ENCODE results near the gene SREBF2.

SREBF2 gene

DNA sequence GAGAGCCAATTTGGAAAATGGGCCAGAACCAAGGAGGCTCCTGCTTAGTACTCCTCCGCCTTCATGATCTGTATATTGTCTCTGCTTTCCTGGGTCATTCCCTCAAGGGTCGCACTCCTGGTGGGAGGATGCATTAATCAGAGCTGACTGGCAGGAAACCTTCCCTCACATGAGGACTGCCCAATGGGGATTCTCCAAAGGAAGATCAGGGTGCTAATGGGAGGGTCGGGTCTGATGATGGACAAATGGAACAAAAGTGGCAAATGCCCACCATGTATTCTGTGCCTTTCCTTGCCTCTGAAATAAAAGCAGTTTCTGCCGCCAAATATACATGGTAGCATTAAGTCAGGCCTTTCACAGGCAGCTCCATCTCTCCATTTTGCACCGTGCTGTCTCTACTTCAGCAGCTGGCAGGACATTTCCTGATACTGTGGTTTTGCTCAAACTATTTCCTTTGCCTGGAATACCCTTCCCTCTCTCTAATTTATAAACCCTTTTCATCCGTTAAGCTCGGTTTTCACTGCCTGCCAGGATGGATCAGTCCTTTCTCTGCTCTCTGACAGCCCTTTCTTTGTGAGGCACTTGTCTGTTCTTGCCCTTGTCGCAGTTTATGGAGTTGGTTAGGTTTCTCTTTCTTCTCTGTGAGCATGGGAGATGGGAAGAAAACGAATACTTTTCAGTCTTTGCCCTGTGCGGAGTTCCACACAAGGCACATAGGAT lies 13.5 kb downstream of the SREBF2 start:
- TF ChIP-seq, protein P1, sequence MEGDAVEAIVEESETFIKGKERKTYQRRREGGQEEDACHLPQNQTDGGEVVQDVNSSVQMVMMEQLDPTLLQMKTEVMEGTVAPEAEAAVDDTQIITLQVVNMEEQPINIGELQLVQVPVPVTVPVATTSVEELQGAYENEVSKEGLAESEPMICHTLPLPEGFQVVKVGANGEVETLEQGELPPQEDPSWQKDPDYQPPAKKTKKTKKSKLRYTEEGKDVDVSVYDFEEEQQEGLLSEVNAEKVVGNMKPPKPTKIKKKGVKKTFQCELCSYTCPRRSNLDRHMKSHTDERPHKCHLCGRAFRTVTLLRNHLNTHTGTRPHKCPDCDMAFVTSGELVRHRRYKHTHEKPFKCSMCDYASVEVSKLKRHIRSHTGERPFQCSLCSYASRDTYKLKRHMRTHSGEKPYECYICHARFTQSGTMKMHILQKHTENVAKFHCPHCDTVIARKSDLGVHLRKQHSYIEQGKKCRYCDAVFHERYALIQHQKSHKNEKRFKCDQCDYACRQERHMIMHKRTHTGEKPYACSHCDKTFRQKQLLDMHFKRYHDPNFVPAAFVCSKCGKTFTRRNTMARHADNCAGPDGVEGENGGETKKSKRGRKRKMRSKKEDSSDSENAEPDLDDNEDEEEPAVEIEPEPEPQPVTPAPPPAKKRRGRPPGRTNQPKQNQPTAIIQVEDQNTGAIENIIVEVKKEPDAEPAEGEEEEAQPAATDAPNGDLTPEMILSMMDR (IDR thresholded peaks at IDR 0.05; ENCODE audit: unreplicated experiment in 3 of 3): no peak
- Mint-ChIP-seq H3K4me3 (no peak overlapping the region), H3K36me3 (ENCODE audit: low read depth) (peaks cover 4% of the 10 kb centered on the region), H3K4me1 (peaks cover 33% of the 10 kb centered on the region), H3K27me3 (ENCODE audit: low read depth) (no peaks in the 10 kb centered on the region), H3K9me3 (no peaks in the 10 kb centered on the region), H3K27ac (peak overlapping the region; percentile 26 to 49 (median 43))

DNA sequence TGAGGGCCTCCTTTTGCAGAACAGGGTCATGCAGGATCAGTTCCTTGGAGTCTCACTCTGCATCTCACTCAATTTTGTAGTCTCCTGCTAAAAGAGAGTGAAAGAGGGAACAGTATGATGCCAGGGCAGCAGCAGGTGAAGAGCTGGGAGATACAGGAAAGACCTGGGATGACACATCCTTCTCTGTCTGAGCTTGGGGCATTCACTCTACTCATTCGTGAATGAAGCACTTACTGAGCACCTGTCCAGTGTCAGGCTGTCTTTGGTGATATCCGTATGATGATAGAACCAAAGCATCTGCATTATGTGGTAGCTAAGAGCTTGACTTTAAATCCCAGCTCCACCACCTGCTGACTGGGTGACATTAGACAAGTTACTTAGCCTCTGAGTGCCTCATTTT lies 14.4 kb downstream of the SREBF2 start:
- H3K4me1 Mint-ChIP-seq: peaks cover 33% of the 10 kb centered on the region
- no peaks in the 10 kb centered on the region for H3K9me3 Mint-ChIP-seq
- H3K27ac Mint-ChIP-seq: peak overlapping the region in 2 of 3 experiments; percentile 26 to 43
- peaks cover 4% of the 10 kb centered on the region for H3K36me3 Mint-ChIP-seq (ENCODE audit: low read depth)
- TF ChIP-seq, protein P1 (IDR thresholded peaks at IDR 0.05; ENCODE audit: unreplicated experiment in 3 of 3): no peak
- H3K4me3 Mint-ChIP-seq: no peak overlapping the region
- H3K27me3 Mint-ChIP-seq (ENCODE audit: low read depth): no peaks in the 10 kb centered on the region

DNA sequence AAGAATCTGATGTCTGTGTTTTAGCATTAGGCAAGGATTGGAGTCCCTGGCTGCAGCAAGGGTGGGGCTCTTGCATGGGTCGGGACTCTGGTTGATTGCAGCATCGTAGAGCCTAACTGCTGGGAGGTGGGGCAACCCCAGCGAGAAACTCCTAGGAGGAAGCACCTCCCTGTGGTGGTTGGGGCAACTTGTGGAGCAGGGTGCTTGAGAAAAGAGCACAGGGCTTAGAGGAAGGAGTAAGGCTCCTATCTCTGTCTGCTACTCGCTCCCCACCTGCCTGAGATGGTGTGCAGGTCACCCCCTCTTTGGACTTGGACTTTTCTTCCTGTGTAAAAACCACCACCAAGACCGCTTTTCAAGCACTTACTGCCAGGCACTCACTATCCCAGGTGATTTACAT lies 15.6 kb downstream of the SREBF2 start:
- Mint-ChIP-seq H3K9me3 (no peaks in the 10 kb centered on the region), H3K4me1 (peaks cover 33% of the 10 kb centered on the region), H3K36me3 (ENCODE audit: low read depth) (peaks cover 9% of the 10 kb centered on the region), H3K27me3 (ENCODE audit: low read depth) (no peaks in the 10 kb centered on the region), H3K27ac (no peak overlapping the region), H3K4me3 (no peak overlapping the region)
- TF ChIP-seq, protein P1 (IDR thresholded peaks at IDR 0.05; ENCODE audit: unreplicated experiment in 3 of 3): no peak

DNA sequence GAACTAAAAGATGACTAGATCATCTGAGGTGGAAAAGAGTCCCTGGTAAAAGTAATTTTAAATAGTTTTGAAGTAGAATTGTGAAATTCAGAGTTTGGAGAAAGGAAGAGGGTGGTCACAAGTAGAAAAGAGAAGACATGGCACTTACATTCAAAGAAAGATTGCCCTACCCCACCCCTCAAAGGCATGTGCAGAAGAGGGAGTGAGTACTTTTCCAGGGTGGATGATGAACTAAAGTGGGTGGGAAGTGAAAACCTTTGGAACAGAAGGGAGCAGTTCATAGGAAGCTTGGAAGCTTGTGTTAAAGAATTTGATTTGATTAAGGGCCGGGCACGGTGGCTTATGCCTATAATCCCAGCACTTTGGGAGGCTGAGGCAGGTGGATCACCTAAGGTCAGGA lies 23.6 kb downstream of the SREBF2 start:
- H3K4me3 Mint-ChIP-seq: no peak overlapping the region
- no peaks in the 10 kb centered on the region for H3K9me3 Mint-ChIP-seq
- H3K27ac Mint-ChIP-seq: peak overlapping the region; percentile 24 to 70 (median 26)
- H3K27me3 Mint-ChIP-seq (ENCODE audit: low read depth): no peaks in the 10 kb centered on the region
- TF ChIP-seq, protein P1 (IDR thresholded peaks at IDR 0.05; ENCODE audit: unreplicated experiment in 3 of 3): no peak
- H3K4me1 Mint-ChIP-seq: peaks cover 34% of the 10 kb centered on the region
- H3K36me3 Mint-ChIP-seq (ENCODE audit: low read depth): peaks cover 14% of the 10 kb centered on the region

DNA sequence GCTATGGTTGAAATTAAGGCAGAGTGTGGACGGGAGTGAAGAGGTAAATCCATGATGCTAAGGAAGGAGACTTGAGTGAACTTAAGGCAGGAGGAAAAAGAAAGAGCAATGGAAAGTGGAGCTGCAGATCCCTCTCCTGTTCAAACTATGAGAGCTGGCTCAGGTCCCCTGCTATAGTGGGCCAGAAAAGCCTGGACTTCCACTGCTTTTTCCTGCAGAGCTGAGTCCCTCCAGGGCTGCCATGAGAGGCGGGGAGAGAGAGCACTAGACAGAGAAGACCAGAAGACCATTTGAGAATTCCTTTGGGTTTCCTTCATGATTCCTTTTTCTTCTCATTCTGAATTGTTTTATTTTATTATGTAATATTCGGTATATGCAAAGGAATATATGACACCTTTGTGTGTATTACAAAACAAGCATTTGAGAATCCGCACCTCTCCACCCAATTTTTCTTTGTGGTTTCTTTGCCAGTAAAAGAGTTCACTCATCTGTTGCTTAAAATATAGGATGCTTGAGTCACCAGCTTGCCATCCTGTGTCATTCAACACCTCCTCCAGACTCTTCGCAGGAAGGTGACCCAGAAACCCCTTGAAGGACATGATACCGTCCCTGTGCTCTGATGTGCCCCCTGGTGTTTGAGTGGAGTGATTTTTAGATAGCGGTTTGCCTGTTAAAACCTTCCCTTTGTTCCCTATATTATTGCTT lies 24.4 kb downstream of the SREBF2 start:
- Mint-ChIP-seq H3K9me3 (no peaks in the 10 kb centered on the region), H3K27me3 (ENCODE audit: low read depth) (no peaks in the 10 kb centered on the region), H3K4me1 (peaks cover 37% of the 10 kb centered on the region), H3K4me3 (no peak overlapping the region), H3K36me3 (ENCODE audit: low read depth) (peaks cover 13% of the 10 kb centered on the region), H3K27ac (peak overlapping the region; percentile 25 to 73 (median 61))
- TF ChIP-seq, protein P1 (IDR thresholded peaks at IDR 0.05; ENCODE audit: unreplicated experiment in 3 of 3): peak; percentile 35 to 54 (median 38)

Measured in nephron (organoid).